NAMALWA (cell line): ENCODE results near the gene ARG1.
"Not testable (repeated sequence)": the region's sequence is repeated elsewhere in the genome, so short reads cannot be mapped to it uniquely, and the experiment has no call there.

Experiments
- DNase-seq: peaks from one replicate; pipeline ENCODE4 v3.0.0-alpha.2; 2015; ENCODE audit warnings: low spot score

The ARG1 gene

GRCh38 chr6:131572686-131573415, at the start of gene ARG1:
Gene ARG1, plus strand, starts transcription at chr6:131573226. Its CDS starts 57 bp downstream, at chr6:131573283.
- no peak for DNase-seq

- DNase-seq, result no peak
These were observed 48.9 kb upstream of the ARG1 start for GRCh38 chr6:131523988-131524673.

GRCh38 chr6:131524695-131525336, 48.2 kb upstream of the ARG1 start:
- no peak for DNase-seq

GRCh38 chr6:131530936-131531335, 42.1 kb upstream of the ARG1 start:
- not testable (repeated sequence) for DNase-seq

GRCh38 chr6:131531681-131532080, 41.3 kb upstream of the ARG1 start:
- DNase-seq, result not testable (repeated sequence)

- no peak for DNase-seq
These were observed 40.4 kb upstream of the ARG1 start for GRCh38 chr6:131532580-131533039.

GRCh38 chr6:131538615-131539014, 34.4 kb upstream of the ARG1 start:
- not testable (repeated sequence) for DNase-seq

GRCh38 chr6:131545317-131545716, 27.7 kb upstream of the ARG1 start:
- DNase-seq, result no peak

- DNase-seq, result no peak
These were observed 25.5 kb upstream of the ARG1 start for GRCh38 chr6:131547488-131547887.

- no peak for DNase-seq
These were observed 24.6 kb upstream of the ARG1 start for GRCh38 chr6:131548441-131548840.

- DNase-seq, result no peak
These were observed 23.2 kb upstream of the ARG1 start for GRCh38 chr6:131549811-131550210.

GRCh38 chr6:131551902-131552301, 21.1 kb upstream of the ARG1 start:
- no peak for DNase-seq

- DNase-seq, result no peak
These were observed 20.5 kb upstream of the ARG1 start for GRCh38 chr6:131552572-131552971.

GRCh38 chr6:131555992-131556391, 17.0 kb upstream of the ARG1 start:
- no peak for DNase-seq

- DNase-seq, result no peak
These were observed 14.1 kb upstream of the ARG1 start for GRCh38 chr6:131558922-131559321.

- no peak for DNase-seq
These were observed 10.9 kb upstream of the ARG1 start for GRCh38 chr6:131561925-131562707.

- DNase-seq, result peak; percentile 26
These were observed 8.0 kb upstream of the ARG1 start for GRCh38 chr6:131565056-131565455.

- DNase-seq, result no peak
These were observed 4.3 kb upstream of the ARG1 start for GRCh38 chr6:131568726-131569125.

- DNase-seq, result no peak
These were observed 1.1 kb downstream of the ARG1 start for GRCh38 chr6:131574133-131574532.

- no peak for DNase-seq
These were observed 1.7 kb downstream of the ARG1 start for GRCh38 chr6:131574686-131575085.

GRCh38 chr6:131575834-131576478, 2.9 kb downstream of the ARG1 start:
- DNase-seq, result no peak

- DNase-seq, result no peak
These were observed 8.5 kb downstream of the ARG1 start for GRCh38 chr6:131581523-131581922.
